ENCODE results near the gene RNASEH2A. TPM values are rescaled to one million over a fixed set of nuclear protein-coding genes. Genes with fewer than 3 reads are reported as not detected.

RNASEH2A gene
- total RNA-seq, 4 donors from 2014 or later: 12.3 to 15.4 (median 14.0) TPM

DNA sequence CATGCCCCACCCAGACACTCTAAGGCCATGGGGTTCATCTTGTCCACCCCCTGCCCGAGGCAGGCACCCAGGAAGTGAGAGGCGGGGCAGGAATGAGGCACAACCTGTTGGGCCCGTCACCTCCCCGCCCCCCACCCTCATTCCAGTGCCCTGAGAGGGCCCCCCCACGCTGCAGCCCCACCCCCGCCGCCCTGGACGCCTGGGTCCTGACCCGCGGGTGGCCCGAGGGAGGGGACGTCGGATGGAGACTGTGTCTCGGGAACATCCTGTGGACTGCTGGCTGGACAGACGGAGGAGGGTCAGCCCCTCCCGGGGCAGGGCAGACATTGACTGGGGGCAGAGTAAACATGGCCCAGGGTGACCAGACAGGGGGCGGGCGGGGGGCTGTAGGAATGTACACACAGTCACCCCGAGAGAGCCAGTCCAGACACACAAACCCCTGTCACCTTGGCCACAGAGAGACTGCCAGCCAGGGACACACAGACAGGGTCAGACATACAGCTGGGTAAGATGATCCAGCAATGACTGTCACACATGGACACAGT, 22.5 kb upstream of the RNASEH2A start:
- TF ChIP-seq POLR2AphosphoS5 (IDR thresholded peaks at IDR 0.05) (peak in 1 of 3 donors; percentile 68), POLR2A (IDR thresholded peaks at IDR 0.05) (no peak)
- TF ChIP-seq, protein P1, sequence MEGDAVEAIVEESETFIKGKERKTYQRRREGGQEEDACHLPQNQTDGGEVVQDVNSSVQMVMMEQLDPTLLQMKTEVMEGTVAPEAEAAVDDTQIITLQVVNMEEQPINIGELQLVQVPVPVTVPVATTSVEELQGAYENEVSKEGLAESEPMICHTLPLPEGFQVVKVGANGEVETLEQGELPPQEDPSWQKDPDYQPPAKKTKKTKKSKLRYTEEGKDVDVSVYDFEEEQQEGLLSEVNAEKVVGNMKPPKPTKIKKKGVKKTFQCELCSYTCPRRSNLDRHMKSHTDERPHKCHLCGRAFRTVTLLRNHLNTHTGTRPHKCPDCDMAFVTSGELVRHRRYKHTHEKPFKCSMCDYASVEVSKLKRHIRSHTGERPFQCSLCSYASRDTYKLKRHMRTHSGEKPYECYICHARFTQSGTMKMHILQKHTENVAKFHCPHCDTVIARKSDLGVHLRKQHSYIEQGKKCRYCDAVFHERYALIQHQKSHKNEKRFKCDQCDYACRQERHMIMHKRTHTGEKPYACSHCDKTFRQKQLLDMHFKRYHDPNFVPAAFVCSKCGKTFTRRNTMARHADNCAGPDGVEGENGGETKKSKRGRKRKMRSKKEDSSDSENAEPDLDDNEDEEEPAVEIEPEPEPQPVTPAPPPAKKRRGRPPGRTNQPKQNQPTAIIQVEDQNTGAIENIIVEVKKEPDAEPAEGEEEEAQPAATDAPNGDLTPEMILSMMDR (IDR thresholded peaks at IDR 0.05): no peak

DNA sequence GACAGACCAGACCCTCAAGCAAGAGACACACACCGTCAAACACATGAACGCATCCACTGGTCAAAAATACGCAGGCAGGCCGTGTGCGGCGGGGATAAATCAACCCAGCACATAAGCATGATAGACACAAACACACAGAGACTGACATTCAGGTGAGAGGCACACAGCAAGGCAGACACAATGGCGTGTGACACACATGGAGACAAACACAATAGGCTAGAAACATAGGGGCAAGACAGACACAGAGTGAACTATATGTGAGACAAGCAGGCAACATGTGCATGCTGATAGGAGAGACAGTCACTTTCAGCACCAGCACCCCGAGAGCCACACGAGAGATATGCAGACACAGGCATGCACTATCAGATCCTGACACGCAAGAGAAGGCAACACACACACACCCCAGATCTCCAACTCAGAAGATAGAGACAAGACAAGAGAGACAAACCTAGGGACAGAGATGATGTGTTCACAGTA, 22.0 kb upstream of the RNASEH2A start:
- 63% methylated on average over 10 of the region's 10 CpGs for WGBS
- Histone ChIP-seq H3K36me3 (no peaks in the 10 kb centered on the region), H3K9me3 (no peaks in the 10 kb centered on the region), H3K27me3 (no peaks in the 10 kb centered on the region), H3K27ac (peak overlapping the region; percentile 97), H3K4me3 (peak overlapping the region; percentile 50), H3K4me1 (peaks cover 84% of the 10 kb centered on the region)
- no peak for DNase-seq (ENCODE audit: low spot score in 2 of 2)
- TF ChIP-seq, protein P1 (IDR thresholded peaks at IDR 0.05): no peak
- no peak for TF ChIP-seq POLR2AphosphoS5 (IDR thresholded peaks at IDR 0.05)
- TF ChIP-seq POLR2A (IDR thresholded peaks at IDR 0.05): no peak
- TF ChIP-seq EP300 (IDR thresholded peaks at IDR 0.05): no peak

More for the DNA sequence above, 22.5 kb upstream of the RNASEH2A start:
- Histone ChIP-seq H3K27me3 (no peaks in the 10 kb centered on the region), H3K4me3 (peak overlapping the region; percentile 50), H3K9me3 (no peaks in the 10 kb centered on the region), H3K36me3 (no peaks in the 10 kb centered on the region), H3K27ac (peak overlapping the region; percentile 97), H3K4me1 (peaks cover 84% of the 10 kb centered on the region)
- no CpG with 5 or more reads among the region's 19 CpGs for WGBS
- DNase-seq (ENCODE audit: low spot score in 2 of 2): peak in 1 of 2 donors; percentile 82

DNA sequence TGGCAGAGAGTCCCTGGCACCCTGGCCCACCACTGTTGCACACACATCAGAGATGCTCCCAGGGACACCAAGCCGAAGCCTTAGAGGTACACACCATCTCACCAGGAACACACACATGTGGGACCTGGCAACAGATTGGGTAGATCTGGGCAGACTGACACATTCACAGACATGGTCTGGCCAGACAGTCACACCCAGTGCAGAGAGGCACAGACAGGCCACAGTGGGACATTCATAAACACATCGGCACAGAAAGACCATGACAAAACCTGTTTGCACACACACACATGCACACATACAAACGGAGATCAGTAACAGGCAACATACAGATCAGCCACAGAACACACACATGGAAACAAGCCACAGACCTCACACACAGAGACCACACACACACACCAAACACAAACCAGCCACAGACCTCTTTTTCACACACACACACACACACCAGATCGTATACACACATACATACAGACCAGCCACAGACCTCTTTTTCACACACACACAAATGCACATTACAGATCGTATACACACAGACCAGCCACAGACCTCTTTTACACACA, 21.4 kb upstream of the RNASEH2A start:
- peak in 1 of 2 donors; percentile 66 for DNase-seq (ENCODE audit: low spot score in 2 of 2)
- H3K4me1 ChIP-seq: peaks cover 83% of the 10 kb centered on the region
- H3K36me3 ChIP-seq: no peaks in the 10 kb centered on the region
- H3K4me3 ChIP-seq: peak overlapping the region; percentile 50
- H3K9me3 ChIP-seq: no peaks in the 10 kb centered on the region
- H3K27me3 ChIP-seq: no peaks in the 10 kb centered on the region
- H3K27ac ChIP-seq: peak overlapping the region; percentile 97
- TF ChIP-seq POLR2A (IDR thresholded peaks at IDR 0.05): no peak
- no peak for TF ChIP-seq EP300 (IDR thresholded peaks at IDR 0.05)
- TF ChIP-seq, protein P1 (IDR thresholded peaks at IDR 0.05): no peak
- TF ChIP-seq POLR2AphosphoS5 (IDR thresholded peaks at IDR 0.05): no peak
- WGBS: 26% methylated on average over 5 of the region's 5 CpGs

DNA sequence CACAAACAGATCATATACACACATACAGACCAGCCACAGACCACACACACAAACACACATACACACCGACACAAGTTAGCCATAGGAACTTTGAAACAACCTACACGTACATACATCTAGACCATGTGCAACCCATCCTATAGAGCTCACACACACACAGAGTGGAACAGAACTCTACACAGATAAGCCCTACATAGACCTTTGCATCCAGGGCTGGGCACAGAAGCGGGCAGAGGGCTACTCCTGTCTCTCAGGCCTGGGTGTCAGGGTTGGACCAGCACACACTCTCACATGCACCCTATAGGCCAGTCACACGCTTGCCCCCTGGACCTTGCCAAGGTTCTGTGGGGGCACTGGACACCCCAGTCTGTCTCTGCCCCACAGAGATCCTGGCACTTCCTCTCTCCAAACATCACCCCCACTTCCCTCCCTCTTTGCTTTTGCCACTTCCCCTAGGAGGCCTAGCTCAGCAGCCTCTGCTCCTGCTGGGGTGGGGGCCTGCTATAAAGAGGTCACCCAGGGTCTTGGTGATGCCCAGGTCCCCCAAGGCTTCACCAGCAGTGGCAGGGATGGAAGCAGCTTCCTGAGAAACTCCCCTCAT, 20.9 kb upstream of the RNASEH2A start:
- WGBS: 58% methylated on average over 4 of the region's 4 CpGs
- Histone ChIP-seq H3K27me3 (no peaks in the 10 kb centered on the region), H3K4me1 (peaks cover 85% of the 10 kb centered on the region), H3K4me3 (peak overlapping the region; percentile 50), H3K36me3 (no peaks in the 10 kb centered on the region), H3K9me3 (no peaks in the 10 kb centered on the region), H3K27ac (peak overlapping the region; percentile 97)
- TF ChIP-seq POLR2AphosphoS5 (IDR thresholded peaks at IDR 0.05): no peak
- no peak for TF ChIP-seq POLR2A (IDR thresholded peaks at IDR 0.05)
- TF ChIP-seq, protein P1 (IDR thresholded peaks at IDR 0.05): no peak
- no peak for TF ChIP-seq EP300 (IDR thresholded peaks at IDR 0.05)
- peak in 1 of 2 donors; percentile 64 for DNase-seq (ENCODE audit: low spot score in 2 of 2)
